ENCODE data around the gene ZCCHC18. TPM values are rescaled to one million over a fixed set of nuclear protein-coding genes. Genes with fewer than 3 reads are reported as not detected.

The ZCCHC18 gene
- total and polyA plus RNA-seq, 9 of the 15 experiments (the other 6 are each of a cell fraction or from before 2014, with no cell fraction given), result not detected

GRCh38 chrX:104151037-104151436 is 38.7 kb downstream of the ZCCHC18 start:
- intact Hi-C loops (cut with micrococcal nuclease) (no loop called here), in situ Hi-C loops (cut with MboI) (no loop called here)
- no peaks in the 10 kb centered on the region for H3K9me1 ChIP-seq (ENCODE audit: control insufficient read depth, insufficient read depth, low read length)
- no peaks in the 10 kb centered on the region for H3K9me3 ChIP-seq (replicated peaks; ENCODE audit: control insufficient read depth, insufficient read depth, low read depth, low read length)
- peaks cover 8% of the 10 kb centered on the region for H3K79me2 ChIP-seq (ENCODE audit: control insufficient read depth, insufficient read depth, low read length)
- 13% methylated on average over 1 of the region's 1 CpG for WGBS (ENCODE audit: insufficient coverage, low coverage, missing lambda C conversion rate)
- DNase-seq (ENCODE audit: extremely low read depth in 1 of 4, low spot score in 3 of 4) (no peak), ATAC-seq (no peak), FAIRE-seq (no peak)
- no peaks in the 10 kb centered on the region for H3K36me3 ChIP-seq (ENCODE audit: control insufficient read depth, insufficient read depth, low read length)
- TF ChIP-seq PRMT5 (CRISPR knock-in tag; IDR thresholded peaks at IDR 0.05) (no peak), ZNF696 (CRISPR knock-in tag; conservative IDR thresholded peaks at IDR 0.05) (no peak)
- TF ChIP-seq, protein P1, sequence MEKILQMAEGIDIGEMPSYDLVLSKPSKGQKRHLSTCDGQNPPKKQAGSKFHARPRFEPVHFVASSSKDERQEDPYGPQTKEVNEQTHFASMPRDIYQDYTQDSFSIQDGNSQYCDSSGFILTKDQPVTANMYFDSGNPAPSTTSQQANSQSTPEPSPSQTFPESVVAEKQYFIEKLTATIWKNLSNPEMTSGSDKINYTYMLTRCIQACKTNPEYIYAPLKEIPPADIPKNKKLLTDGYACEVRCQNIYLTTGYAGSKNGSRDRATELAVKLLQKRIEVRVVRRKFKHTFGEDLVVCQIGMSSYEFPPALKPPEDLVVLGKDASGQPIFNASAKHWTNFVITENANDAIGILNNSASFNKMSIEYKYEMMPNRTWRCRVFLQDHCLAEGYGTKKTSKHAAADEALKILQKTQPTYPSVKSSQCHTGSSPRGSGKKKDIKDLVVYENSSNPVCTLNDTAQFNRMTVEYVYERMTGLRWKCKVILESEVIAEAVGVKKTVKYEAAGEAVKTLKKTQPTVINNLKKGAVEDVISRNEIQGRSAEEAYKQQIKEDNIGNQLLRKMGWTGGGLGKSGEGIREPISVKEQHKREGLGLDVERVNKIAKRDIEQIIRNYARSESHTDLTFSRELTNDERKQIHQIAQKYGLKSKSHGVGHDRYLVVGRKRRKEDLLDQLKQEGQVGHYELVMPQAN (IDR thresholded peaks at IDR 0.05; ENCODE audit: borderline replicate concordance), result no peak
- no peak overlapping the region for H3K27ac ChIP-seq (ENCODE audit: extremely low read depth, low read depth, low read length)
- H2AFZ ChIP-seq (ENCODE audit: low read depth, low read length), result no peak overlapping the region
- H3K27me3 ChIP-seq (ENCODE audit: control insufficient read depth in 2 of 2, insufficient read depth in 2 of 2, low read length in 2 of 2), result no peaks in the 10 kb centered on the region
- no peaks in the 10 kb centered on the region; a peak in 1 of 5 replicates for H3K4me1 ChIP-seq (replicated peaks in 1 of 2; ENCODE audit: control insufficient read depth in 2 of 2, insufficient read depth in 2 of 2, low read length in 2 of 2)
- no peaks in the 10 kb centered on the region for H4K20me1 ChIP-seq (replicated peaks; ENCODE audit: control insufficient read depth, insufficient read depth, low read length)
- ChIA-PET POLR2A (no interaction called here), CTCF (ENCODE audit: low intra/inter-chr PET ratio) (no interaction called here)
- H3K4me3 ChIP-seq, result no peak overlapping the region
- no peak overlapping the region for H3K4me2 ChIP-seq (ENCODE audit: insufficient read depth, low read length)
- no peak overlapping the region for H3K9ac ChIP-seq (ENCODE audit: insufficient read depth in 1 of 2, low read depth in 2 of 2, low read length in 2 of 2)
- no TSS peak for BruUV-seq (replicated peaks)
